Measurements from ENCODE around the gene RNF150. TPM values are rescaled to one million over a fixed set of nuclear protein-coding genes. Genes with fewer than 3 reads are reported as not detected.
"Not testable (repeated sequence)": the region's sequence is repeated elsewhere in the genome, so short reads cannot be mapped to it uniquely, and the experiment has no call there.

The RNF150 gene
- total RNA-seq, result 0.13 and 0.25 TPM in 2 replicates

DNA sequence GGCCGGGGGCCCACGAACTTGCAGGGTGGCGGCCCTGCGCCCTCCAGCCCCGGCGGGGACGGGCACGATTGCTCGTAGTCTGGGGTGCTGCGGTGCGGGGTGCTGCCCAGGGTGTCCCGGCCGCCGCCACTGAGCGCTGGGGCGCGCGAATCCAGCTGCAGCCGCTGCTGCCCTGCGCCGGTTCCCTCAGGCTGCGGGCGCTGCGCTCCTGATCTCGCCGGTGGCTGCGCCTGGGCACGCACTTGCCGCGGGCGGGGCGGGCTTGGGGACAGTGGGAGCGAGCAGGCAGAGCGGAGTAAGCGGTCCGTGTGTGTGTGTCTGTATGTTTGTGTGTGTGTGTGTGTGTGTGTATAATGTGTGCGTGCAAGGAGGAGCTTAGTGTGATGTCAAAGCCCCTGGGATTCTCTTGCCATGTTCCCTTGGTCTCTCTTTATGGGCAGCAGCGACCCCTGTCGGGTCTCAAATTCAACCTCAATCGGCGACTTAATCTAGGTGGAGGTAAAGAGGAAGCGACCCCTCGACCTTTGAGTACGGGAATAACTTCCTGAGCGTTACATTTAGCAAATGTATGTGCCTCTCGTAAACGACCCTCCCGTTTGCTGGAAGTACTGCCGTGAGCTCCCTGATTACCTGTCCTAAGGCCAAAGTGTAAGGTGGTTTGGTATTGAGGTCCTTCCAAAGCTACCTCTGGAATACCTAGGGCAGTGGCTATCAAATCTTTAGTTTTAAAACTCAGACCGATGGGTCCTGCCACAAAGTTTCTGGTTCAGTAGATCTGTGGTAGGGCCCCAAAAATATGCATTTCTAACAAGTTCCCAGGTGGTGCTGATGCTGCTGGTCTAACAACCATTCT, at the start of gene RNF150:
Gene RNF150, minus strand, starts transcription at position 324 of the 853 bp plus-strand sequence.
- peak; percentile 58 to 78 for DNase-seq (ENCODE audit: low read depth in 2 of 2)

DNA sequence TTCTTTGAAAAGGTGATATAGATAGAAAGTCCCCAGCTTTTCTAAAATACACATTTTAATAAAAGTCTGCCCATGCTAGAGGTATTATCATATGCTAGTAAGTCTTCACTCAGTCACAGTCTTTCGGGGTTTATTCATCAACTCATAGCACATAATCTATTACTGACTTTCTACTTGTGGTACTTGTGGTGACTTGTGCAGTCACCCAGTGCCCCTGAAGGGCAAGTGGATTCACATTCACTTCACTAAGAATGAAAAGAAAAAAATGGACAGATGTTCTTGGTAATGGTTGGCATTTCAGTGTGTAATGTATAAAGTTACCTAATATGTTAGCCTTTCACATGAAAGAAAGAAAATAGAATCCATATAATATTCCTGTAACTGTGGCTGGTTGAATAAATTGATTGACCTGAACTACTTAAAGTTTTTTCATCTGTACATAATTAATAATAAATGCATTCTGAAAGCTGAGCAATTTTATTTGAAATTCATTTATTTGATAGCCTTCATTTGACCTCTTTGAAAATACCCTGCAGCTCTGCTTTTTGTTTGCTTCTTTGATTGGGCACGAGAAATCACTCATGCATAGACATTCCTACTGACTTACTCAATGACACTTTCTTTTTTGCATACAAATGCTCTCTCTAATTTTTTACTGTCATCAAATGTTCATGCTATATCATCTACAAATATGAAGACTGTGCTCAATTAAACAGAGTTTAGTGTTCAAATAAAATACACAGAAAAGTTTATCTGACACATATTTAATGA, 47.9 kb upstream of the RNF150 start:
- DNase-seq (ENCODE audit: low read depth in 2 of 2), result no peak

DNA sequence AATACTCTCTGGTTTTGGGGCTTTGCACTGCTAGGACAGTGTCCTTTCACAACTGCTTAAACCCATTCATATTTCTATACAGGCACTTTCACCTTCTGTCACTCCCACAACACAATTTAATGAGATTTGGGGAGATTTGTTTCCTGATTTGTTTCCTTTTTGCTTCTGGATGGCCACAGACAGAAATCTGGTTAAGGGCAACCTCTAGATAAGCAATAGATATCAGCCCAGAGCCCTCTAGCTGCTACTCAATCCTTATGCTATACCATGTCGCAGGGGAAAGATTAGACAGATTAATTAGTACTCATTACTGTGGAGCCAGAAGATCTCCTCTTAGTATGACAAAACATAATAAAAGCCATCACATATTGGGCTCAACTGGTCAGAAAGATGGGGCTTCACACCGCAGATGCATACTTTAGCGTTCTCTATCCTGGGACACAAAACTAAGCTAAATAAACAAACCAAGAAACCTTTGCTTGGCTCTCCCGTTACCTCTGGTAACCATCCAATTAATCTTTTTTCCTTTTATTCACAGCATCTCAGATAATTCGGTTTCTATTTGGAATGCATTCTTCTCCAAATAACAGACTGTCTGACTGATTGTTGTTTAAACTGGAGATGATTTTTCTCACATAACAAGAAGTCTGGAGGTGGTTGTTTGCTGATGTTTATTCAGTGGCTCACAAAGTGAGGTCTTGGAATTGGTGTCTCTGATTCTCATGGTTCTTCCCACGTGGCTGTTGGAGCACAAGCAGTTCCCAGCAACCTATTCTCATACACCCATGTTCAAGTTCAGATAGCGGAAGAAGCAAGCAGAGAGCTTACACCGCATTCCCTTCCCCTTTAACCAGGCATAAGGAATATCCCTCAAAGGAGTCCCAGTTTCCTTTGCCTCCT, 46.5 kb upstream of the RNF150 start:
- no peak for DNase-seq (ENCODE audit: low read depth in 2 of 2)

DNA sequence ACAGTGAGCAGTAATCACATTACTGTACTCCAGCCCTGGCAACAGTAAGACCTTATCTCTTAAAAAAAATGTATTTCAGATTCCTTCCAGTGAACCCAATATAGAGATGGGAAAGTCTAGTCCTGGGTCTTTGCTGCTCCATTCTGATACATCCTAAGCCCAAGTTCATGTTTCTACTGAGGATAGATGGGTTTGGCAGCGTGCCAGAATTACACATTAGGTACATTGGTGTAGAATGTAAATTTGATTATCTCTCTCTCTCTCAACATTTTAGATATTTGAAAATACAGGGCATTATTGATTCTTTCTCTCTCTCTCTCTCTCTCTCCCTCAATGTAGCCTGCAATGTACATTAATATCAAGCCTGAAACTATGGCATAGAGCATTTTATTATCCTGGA, 43.9 kb upstream of the RNF150 start:
- no peak for DNase-seq (ENCODE audit: low read depth in 2 of 2)

DNA sequence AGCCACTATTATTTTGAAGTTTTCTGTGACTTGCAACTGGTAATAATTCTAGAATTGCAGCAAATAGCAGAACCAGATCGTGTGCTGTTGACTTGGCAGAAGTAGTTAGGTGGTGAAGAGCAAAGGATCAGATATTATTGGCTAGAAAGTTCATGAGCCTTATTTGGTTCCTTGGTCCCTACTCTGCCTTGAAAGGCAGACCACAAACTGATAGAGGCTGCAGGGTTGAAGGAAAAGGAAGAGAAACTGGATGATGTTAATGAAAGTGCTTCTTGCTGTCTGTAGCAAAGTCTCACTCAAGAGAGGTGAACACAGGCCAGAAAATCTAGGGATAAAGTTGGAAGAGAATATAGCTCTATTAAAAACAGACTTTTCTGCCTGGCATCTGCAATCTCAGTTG, 41.2 kb upstream of the RNF150 start:
- DNase-seq (ENCODE audit: low read depth in 2 of 2), result no peak

DNA sequence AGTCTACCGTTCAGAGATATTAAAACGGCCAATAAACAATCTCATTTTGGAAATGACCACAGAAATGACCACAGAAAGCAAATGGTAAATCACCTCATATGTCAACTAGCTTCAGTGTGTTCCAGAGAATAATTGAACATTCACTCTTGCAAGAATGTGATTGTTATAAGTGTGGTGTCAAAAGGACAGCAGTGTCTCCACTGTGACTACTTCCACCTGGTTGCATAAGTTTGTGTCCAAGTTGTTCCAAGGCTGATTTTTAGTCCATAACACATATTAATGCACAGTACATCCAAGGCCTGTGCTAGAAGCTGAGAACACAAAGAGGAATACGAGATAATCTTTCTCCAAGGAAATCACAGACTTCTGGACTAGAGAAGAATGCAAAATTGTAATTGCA, 37.4 kb upstream of the RNF150 start:
- no peak for DNase-seq (ENCODE audit: low read depth in 2 of 2)

DNA sequence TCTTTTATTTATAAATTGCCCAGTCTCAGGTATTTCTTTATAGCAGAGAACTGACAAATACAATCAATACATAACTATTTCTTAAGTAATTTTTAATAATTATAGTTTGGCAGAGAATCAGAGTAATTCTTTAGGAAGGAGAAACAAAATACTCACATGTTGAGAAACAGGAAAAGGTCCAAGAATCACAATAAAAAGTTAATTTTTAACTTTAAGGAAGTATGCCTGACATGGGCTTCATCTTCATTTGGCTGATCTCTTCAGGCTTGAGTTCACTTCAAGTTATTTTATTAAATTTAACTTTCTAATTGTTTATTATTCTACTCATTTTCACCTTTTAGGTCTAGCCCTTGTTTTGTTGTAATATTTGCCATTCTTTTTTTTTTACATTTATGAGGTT, 36.1 kb upstream of the RNF150 start:
- DNase-seq (ENCODE audit: low read depth in 2 of 2), result no peak

DNA sequence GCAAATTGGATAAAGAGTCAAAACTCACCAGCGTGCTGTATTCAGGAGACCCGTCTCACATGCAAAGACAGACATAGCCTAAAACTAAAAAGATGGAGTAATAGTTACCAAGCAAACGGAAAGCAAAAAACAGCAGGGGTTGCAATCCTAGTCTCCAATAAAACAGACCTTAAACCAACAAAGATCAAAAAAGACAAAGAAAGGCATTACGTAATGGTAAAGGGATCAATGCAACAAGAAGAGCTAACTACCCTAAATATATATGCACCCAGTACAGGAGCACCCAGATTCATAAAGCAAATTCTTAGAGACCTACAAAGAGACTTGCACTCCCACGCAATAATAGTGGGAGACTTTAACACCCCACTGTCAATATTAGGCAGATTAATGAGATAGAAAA, 31.7 kb upstream of the RNF150 start:
- DNase-seq (ENCODE audit: low read depth in 2 of 2), result not testable (repeated sequence)

DNA sequence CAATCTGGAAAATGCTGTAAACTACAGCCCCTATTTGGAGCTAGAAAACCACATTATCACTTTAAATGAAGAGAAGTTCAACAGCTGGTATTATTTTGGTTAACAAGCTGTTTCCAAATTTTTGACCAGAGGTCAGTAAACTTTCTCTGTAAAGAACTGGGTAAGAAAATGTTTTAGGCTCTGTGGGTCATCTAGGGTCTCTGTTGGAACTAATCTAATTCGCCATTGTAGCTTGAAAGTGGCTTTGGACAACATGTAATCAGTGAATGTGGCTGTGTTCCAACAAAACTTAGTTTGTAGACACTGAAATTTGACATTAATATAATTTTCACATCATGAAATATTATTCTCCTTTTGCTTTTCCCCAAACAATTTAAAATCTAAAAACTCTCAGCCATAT, 25.8 kb upstream of the RNF150 start:
- no peak for DNase-seq (ENCODE audit: low read depth in 2 of 2)

DNA sequence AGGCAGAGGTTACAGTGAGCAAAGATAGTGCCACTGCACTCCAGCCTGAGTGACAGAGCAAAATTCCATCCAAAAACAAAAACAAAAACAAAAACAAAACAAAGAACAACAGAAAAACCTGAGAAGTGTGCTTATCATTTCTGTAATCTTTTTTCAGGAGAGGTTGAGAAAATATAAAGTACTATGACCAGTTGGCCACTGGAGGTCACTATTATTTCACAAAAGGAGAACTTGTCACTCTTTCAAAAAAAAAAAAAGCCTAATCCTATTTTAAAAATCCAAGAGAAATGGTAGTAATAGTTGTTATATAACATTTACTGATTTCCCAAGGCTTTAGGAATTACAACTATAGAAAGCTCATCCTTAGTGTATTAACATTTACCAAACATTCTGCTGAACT, 24.9 kb upstream of the RNF150 start:
- DNase-seq (ENCODE audit: low read depth in 2 of 2), result peak; percentile 18 to 44

DNA sequence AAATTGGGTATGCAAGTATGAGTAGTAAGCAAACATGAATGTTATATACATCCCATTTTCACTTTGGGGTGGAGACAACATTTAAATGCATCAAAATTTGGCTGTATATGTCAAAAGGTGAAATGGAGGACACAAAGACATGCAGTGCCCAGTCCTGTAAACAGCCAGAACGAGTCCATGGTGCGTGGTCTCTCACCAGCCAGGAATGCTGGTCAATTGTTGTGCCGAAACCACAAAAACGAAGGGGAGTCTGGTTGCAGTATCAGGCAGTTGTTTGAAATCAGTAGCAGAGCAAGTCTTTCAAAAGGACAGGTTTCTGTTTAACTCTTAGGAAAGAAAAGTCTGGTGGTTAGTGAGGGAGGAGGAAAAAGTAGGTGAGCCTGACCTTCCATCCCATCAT, 22.3 kb upstream of the RNF150 start:
- no peak for DNase-seq (ENCODE audit: low read depth in 2 of 2)

DNA sequence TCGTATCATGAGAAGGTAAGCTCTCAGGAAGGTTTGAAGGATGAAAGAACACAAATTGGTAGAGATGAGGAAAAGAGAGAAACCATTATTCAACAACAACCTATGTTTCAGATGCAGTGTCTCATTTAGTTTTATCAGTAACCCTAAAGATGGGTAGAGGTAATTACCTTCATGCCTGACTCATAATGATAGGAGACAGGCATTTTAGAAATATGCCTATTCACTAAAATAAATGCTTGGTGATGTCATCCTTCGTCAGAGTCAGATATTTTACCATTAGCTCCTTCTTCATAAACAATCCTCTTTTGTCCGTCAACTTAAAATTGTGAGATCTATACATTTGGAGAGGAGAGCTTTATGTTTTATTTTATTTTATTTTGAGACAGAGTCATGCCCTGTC, 21.5 kb upstream of the RNF150 start:
- no peak for DNase-seq (ENCODE audit: low read depth in 2 of 2)

DNA sequence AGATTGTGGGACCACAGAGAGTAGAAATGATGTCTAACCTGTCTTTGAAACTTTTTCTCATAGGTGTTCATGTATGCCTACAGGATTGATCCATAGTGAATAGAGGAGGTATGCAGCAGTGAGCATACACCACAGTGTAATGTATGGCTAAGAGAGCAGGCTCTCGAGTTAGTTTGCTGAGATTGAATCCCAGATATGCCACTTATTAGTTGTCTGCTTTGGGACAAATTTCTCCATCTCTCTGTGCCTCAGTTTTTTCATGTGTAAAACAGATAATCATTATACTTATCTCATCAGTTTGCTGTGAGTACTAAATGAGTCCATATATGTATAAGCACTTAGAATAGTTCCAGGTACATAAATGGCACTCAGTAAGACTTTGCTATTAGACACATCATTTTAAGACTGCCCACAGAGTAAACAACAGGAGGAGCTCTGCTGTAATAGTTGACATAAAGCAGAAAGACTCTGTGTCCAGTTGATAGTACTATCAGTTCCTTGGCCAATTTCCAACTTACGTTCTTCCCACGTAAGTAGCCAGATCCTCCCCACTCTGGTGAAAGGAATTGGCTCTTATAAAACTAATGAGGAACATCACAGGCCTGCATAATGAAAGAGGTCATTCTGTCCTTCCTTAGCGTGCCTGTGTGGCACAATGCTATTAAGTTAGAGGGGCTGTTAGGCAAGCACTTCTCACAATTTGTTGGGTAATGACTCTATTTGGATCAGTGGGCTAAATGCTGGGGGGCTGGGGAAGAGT, 20.7 kb upstream of the RNF150 start:
- no peak for DNase-seq (ENCODE audit: low read depth in 2 of 2)

DNA sequence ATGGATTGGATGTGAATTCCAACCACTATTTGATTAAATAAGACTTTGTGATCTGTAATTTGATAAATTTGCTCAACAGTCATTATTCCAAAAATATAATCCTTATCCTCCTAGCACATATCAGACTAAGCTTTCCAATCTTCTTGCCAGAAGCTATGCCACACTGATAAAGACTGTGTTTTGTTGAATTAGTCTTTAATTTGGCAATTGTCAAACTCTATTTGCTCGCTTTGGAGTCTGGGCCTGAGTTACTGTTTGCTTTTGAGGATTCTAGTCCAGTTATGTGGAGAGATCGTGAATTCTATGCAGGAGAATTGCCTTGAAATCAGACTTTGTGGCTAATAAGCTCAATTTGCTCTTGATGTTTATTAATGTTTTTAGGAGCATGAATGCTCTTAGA, 10.9 kb upstream of the RNF150 start:
- DNase-seq (ENCODE audit: low read depth in 2 of 2), result no peak

DNA sequence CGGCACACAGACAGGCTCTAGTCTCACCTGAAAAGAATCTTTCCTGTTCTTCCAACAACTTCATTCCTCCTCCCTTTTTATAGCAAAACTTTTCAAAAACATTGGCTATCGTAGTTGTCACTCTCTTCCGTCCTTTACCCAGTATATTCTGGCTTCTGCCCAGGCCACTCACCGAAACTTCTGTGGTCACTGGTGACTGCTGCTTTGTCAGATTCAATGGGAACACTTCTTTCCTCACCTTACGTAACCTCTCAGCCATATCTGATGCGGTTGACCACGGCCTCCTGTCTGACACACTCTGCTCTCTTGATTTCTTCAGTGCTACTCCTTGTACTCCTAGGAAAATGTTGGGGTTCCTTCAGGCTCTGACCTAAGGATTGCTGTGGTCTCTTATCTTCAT, 9.2 kb upstream of the RNF150 start:
- no peak for DNase-seq (ENCODE audit: low read depth in 2 of 2)

DNA sequence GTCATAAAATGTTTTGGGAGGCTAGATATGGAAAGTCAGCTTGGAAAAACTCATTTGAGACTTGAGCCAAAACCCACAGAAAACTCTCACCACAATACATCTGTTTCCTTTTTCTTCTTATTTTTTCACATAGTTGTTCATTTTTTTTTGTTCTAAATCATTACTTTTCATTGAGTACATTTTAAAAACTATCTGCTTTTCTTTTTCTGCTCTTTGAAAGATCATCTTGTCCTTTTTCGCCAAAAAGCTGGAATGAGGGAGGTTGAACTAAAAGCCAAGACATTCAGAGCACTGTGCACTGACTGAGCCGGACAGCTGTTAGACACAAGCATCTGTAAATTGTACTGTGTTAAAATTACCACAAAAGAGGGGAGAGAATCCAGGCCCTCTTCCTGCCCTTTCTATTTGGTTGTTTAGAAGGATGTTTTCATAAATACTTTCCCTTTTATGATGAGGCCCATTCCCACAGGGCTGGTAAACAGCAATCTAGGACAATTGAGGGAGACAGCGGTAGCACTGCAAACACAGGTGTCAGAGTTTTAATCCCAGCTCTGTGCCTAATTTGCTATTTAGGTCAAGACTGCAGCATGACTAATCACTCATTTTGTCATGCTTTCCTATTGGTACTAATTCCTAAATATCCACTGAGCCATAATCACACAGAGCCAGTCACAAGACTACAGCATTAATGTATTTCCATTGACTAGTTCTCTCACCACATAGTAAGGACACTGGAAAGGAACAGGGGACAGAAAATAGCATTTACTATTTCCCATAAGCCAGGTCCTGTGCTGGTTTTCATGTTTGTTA, 7.3 kb upstream of the RNF150 start:
- DNase-seq (ENCODE audit: low read depth in 2 of 2), result no peak

DNA sequence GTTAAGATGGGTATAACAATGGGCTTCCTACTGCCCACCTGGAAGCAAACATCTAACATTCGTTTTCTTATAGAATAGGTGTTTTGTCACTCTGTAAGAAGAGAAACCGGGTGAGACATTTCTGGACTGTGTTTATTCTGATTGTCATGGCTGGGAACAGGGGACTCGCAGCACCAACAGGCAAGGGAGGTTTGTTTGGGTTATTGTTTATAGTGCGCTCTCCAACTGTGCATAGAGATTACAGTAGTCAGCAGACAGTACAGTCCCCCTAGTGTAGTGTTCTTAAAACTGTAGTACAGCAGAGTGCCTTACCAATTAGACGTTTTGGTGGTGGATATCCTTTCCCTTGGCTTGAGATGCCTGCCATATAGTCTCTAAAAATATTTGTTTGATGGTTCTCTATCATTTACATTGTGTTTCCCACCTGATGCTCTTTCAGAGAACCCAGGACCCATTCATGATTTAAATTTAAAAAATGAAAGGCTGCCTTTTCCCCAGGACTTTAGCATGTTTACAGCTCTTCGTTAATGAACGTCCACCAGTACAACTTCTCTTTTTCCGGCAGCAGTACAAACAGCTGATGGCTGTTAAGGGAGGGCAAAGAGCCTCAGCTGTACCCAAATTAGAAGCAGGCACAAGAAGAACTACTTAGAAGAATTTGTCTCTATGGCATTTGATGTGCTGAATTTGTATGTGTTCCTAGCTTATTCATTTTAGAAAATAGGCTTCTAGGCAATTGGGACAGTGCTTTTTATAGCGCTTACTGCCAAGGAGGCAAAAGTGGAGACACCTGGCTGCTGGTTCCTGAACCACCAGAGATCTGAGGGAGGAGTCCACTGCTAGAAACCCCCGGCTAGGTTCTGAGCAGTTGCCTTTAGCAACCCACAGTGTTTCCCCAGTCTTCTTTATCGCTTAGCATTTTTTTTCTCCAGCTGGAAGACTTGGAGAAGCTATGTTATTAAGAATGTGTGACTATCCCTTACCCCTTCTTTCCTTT, 1.0 kb upstream of the RNF150 start:
- DNase-seq (ENCODE audit: low read depth in 2 of 2), result no peak

DNA sequence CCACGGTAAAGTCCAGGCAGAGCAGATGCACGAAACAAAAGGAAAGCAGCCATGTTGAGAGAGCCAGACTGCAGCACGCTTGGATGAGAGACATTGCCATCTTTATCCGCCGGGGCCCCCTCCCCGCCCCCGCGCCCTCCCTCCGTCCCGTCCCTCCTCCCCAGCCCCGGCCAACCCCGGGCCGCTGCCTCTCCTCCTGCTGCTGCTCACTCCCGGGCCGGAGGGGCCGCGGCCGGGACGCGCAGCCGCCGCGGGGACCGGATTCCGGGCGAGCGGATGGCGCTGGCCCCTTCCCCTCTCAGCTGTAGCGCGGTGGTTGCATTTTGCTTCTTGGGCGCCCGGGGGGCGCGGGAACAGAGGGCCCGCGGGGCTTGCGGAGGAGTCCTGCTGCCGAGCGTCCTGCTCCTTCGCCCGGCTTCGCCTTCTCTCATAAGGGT, 542 bp downstream of the RNF150 start:
- DNase-seq (ENCODE audit: low read depth in 2 of 2), result peak in 1 of 2 donors; percentile 5

All from dermis microvascular lymphatic vessel endothelial cell (primary cell).